22Rv1 (cell line): Measurements from ENCODE around the gene MPDZ.

Experiments used
- CTCF ChIP-seq: fragments of 450-650 bp; IDR thresholded peaks from 2 replicates; pipeline ENCODE4 v1.5.1; 2017; ENCODE audit warnings: mild to moderate bottlenecking
- ZFX ChIP-seq: fragments of 450-650 bp; IDR thresholded peaks from 2 replicates; pipeline ENCODE4 v1.6.1; 2017; ENCODE audit warnings: antibody characterized with exemption, borderline replicate concordance

DNA sequence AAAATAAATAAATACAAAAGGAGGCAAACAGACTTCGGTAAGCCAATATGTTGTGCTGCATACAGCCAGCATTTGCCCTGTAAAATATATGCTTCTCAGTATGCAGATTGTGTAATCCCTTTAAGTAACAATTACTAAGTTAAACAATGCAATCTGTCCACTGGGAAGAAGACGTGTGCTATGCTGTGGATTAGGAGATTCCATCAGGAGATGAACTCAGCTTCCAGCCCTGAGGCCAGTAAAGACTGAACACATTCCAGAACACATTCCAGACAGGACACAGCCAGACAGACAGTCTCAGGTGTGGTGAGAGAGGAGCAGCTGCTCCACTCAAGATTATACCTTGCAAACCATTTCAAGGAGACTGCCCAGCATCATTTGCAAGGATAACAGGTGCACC is 97.8 kb downstream of the MPDZ start:
- TF ChIP-seq CTCF (no peak), ZFX (no peak)
